ENCODE measurements around the gene PLCB1. TPM values are rescaled to one million over a fixed set of nuclear protein-coding genes. Genes with fewer than 3 reads are reported as not detected.

Gene PLCB1
- polyA plus RNA-seq, 1 experiment = 16.4 TPM

DNA sequence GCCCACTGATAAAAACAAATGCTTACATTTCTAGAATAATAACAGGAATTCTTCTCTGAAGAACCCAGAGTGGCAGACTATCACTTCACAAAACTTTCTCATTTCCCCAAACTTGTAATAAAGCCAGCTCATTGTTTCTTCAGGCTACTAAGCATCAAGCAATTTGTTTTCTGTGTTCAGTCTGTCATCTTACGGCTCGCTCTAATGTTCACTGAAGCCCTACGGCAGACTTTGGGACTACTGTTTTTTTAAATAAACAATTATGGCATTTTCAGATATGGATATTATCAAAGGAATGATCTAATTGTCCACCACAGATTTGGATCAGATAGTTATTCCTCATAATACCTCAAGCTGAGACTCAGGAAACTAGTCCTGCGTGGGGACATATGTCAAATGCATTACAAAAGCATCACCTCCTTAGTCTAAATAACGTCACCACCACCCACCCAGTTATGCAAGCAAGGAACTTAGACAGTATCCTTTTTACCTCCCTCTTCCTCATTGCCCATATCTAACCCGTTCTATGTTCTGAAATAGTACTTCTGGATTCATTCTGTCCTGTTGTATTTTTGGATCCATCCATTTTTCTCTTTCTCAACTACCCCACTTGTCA lies 415.1 kb downstream of the PLCB1 start:
- ChIA-PET CTCF (interaction anchor here (1.3 kb wide), 1 partner anchor 12 kb away, joined by 8 read pairs; no protein-coding TSS in a partner anchor), POLR2A (no interaction called here)
- no peaks in the 10 kb centered on the region for H3K27me3 ChIP-seq (ENCODE audit: control insufficient read depth, insufficient read depth, low read length)
- no peak overlapping the region for H3K4me3 ChIP-seq (ENCODE audit: low read depth, low read length)
- DNase-seq (ENCODE audit: low read depth, low spot score) = no peak
- H3K9me3 ChIP-seq (ENCODE audit: control insufficient read depth, insufficient read depth, low read length) = no peaks in the 10 kb centered on the region
- H3K27ac ChIP-seq (ENCODE audit: low read depth, low read length) = no peak overlapping the region
- TF ChIP-seq, protein P1, sequence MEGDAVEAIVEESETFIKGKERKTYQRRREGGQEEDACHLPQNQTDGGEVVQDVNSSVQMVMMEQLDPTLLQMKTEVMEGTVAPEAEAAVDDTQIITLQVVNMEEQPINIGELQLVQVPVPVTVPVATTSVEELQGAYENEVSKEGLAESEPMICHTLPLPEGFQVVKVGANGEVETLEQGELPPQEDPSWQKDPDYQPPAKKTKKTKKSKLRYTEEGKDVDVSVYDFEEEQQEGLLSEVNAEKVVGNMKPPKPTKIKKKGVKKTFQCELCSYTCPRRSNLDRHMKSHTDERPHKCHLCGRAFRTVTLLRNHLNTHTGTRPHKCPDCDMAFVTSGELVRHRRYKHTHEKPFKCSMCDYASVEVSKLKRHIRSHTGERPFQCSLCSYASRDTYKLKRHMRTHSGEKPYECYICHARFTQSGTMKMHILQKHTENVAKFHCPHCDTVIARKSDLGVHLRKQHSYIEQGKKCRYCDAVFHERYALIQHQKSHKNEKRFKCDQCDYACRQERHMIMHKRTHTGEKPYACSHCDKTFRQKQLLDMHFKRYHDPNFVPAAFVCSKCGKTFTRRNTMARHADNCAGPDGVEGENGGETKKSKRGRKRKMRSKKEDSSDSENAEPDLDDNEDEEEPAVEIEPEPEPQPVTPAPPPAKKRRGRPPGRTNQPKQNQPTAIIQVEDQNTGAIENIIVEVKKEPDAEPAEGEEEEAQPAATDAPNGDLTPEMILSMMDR (IDR thresholded peaks at IDR 0.05; ENCODE audit: low read depth, low read length) = no peak

DNA sequence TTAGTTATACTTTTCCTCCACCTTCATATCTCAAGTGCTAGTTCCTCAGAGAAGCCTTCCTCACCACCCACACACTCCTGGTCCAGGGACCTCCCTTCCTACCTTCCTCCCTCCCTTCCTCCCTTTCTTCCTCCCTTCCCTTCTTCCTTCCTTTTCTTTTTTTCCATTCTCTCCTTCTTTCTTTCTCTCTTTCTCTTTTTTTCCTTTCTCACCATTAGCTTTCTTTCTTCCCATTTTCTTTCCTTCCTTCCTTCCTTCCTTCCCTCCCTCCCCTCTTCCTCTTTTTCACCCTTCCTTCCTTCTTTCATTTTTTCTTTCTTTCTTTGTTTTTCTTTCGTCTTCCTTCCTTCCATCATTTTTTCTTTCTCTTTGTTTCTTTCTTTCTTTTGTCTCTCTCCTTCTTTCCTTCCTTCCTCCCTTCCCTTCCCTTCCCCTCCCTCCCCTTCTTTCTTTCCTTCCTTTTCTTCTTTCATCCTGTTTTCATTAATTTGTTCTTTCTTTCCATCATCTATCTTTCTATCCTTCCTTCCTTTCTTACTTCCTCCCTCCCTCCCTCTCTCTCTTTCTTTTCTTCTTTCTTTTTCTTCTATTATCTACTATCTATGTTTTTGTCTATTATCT lies 416.0 kb downstream of the PLCB1 start:
- TF ChIP-seq, protein P1 (IDR thresholded peaks at IDR 0.05; ENCODE audit: low read depth, low read length) = no peak
- no peaks in the 10 kb centered on the region for H3K9me3 ChIP-seq (ENCODE audit: control insufficient read depth, insufficient read depth, low read length)
- H3K27ac ChIP-seq (ENCODE audit: low read depth, low read length) = no peak overlapping the region
- no peak for DNase-seq (ENCODE audit: low read depth, low spot score)
- CTCF ChIA-PET = interaction anchor here (0.6 kb wide), 1 partner anchor 201 kb away, joined by 3 read pairs; no protein-coding TSS in a partner anchor
- H3K4me3 ChIP-seq (ENCODE audit: low read depth, low read length) = no peak overlapping the region
- POLR2A ChIA-PET = no interaction called here
- no peaks in the 10 kb centered on the region for H3K27me3 ChIP-seq (ENCODE audit: control insufficient read depth, insufficient read depth, low read length)

DNA sequence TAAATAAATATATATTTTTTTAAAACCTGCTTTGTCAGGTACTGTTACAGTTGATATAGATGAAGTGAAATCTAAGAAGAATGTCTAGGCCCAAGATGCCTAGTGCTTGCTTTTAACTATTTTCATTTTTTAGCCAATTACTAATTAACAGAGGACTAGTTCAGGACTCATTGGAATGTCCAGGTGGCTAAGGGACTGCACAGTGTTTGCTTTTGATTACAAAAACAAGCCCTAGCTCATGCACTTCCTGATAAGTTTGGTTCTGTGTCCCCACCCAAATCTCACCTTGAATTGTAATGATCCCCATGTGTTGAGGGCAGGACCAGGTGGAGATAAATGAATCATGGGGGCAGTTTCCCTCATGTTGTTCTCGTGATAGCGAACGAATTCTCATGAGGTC lies 417.1 kb downstream of the PLCB1 start:
- ChIA-PET CTCF (no interaction called here), POLR2A (no interaction called here)
- H3K9me3 ChIP-seq (ENCODE audit: control insufficient read depth, insufficient read depth, low read length) = no peaks in the 10 kb centered on the region
- DNase-seq (ENCODE audit: low read depth, low spot score) = no peak
- no peak overlapping the region for H3K4me3 ChIP-seq (ENCODE audit: low read depth, low read length)
- TF ChIP-seq, protein P1 (IDR thresholded peaks at IDR 0.05; ENCODE audit: low read depth, low read length) = no peak
- no peak overlapping the region for H3K27ac ChIP-seq (ENCODE audit: low read depth, low read length)
- no peaks in the 10 kb centered on the region for H3K27me3 ChIP-seq (ENCODE audit: control insufficient read depth, insufficient read depth, low read length)

DNA sequence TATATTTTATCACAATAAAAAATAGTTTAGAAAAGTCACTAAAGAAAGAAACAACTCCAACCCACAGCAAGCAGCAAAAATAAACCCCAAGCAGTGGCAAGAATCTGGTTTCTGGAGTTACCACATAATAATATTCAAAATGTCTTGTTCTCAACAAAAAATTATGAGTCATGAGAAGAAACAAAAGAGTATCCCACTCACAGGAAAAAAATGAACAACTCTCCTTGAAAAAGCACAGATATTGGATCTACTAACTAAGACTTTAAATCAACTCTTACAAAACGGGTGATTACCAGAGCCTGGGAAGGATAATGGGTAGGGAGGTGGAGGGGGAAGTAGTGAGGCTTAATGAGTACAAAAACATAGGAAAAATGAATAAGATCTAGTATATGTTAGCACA lies 425.6 kb downstream of the PLCB1 start:
- ChIA-PET CTCF (no interaction called here), POLR2A (no interaction called here)
- TF ChIP-seq, protein P1 (IDR thresholded peaks at IDR 0.05; ENCODE audit: low read depth, low read length) = no peak
- no peak for DNase-seq (ENCODE audit: low read depth, low spot score)
- Histone ChIP-seq H3K9me3 (ENCODE audit: control insufficient read depth, insufficient read depth, low read length) (no peaks in the 10 kb centered on the region), H3K4me3 (ENCODE audit: low read depth, low read length) (no peak overlapping the region), H3K27ac (ENCODE audit: low read depth, low read length) (no peak overlapping the region), H3K27me3 (ENCODE audit: control insufficient read depth, insufficient read depth, low read length) (no peaks in the 10 kb centered on the region)

DNA sequence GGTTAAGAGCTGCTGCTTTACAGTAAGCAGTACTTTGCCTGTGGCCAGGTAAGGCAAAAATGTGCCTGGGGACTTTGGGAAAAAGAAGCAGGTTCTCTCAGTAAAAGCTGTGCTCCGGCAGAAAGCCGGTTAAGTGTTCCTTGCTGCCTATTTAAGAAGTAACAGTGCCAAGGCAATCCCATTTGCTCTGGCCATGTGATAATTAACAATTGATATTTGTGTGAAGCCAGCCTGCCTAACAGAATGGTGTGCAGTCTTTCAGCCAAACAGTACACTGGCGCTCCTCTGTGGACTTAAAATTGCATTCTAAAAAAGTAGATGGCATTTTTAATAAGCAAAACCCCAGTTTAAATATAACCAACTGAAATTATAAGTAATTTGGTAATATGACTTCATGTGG lies 430.3 kb downstream of the PLCB1 start:
- Histone ChIP-seq H3K27ac (ENCODE audit: low read depth, low read length) (no peak overlapping the region), H3K9me3 (ENCODE audit: control insufficient read depth, insufficient read depth, low read length) (no peaks in the 10 kb centered on the region), H3K4me3 (ENCODE audit: low read depth, low read length) (no peak overlapping the region), H3K27me3 (ENCODE audit: control insufficient read depth, insufficient read depth, low read length) (no peaks in the 10 kb centered on the region)
- CTCF ChIA-PET = no interaction called here
- DNase-seq (ENCODE audit: low read depth, low spot score) = no peak
- POLR2A ChIA-PET = no interaction called here
- TF ChIP-seq, protein P1 (IDR thresholded peaks at IDR 0.05; ENCODE audit: low read depth, low read length) = no peak

Data from AG04450 (cell line).